ENCODE results near the gene ADARB2.

ADARB2 gene

DNA sequence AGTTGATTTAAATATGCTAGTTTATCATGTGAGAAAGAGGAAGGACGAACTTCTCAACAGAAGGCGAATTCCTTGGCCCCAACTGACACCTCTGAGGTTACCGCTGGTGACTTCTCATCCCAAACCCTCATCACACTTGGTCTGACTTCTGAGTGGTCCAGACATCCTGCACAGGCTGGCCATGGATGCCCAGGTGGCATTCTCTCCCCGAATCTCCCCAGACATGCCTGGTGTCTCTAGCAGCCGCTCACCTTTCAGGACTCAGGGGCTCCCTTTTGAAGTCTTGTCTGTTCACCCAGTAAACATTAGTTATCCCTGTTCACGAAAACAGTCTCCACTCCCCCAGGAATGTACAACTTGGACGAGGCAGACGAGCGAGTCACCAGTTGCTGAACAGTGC lies 157.7 kb downstream of the ADARB2 start:
- DNase-seq, result no peak

GRCh38 chr10:1579141-1579491 lies 158.2 kb downstream of the ADARB2 start:
- no peak for DNase-seq

- DNase-seq, result no peak
These were observed 158.8 kb downstream of the ADARB2 start for GRCh38 chr10:1578392-1579140.

DNA sequence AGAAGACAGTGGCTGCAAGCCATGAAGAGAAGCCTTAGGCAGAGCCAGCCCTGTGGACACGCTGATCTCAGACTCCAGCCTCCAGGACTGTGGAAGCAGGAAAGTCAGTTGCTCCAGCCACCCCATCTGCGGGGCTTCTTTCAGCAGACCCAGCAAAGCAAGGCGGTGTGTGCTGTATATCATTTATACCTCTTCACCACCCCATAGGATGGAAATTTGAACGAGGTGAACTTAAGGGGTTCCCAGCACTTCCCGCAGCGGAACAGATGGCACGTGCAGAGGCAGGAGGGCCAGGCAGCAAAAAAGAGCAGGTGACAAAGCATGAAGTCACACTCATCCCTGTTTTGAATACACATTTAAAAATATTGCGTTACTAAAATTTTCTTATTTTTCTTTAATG lies 159.4 kb downstream of the ADARB2 start:
- DNase-seq, result no peak

- DNase-seq, result no peak
These were observed 160.0 kb downstream of the ADARB2 start for GRCh38 chr10:1577373-1577770.

DNA sequence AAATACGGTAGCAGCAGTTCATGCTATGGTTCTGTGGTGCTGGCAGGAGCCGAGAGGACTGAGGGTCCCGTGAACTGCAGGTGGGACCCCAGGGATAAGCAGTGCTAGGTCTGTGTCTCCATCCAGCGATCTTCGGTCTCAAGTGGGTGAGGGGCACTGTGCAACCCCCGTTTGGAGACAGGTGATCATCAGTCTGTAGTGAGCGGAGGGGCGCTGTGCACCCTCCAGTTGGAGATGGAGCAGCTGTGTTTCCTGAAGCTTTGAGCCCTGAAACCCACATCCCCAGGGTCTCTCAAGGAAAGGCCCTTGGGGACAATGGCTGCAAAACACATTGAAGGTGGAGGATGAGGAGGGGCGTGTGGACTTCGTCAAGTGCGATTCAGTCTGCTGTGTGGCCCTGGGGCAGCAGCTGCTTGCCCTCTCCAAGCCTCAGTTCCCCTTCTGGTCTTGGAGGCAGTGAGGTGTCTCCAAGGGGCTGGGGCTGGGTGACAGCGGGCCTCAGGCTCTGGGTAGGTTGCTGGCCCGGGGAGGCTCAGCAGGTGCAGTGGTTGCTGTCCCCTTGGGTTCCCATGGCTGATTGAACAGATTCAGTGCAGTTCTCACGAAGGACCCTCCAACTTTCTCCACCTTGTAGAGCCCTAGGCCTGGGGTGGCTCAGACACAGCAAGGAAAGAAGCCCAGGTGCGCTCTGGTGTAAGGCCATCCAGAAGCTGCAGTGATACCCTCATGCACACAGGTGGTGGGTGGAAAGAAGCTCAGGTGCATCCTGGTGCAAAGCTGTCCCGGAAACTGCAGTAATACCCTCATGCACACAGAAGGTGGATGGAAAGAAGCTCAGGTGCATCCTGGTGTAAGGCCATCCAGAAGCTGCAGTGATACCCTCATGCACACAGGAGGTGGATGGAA lies 160.6 kb downstream of the ADARB2 start:
- no peak for DNase-seq

GRCh38 chr10:1575481-1576244 lies 161.7 kb downstream of the ADARB2 start:
- no peak for DNase-seq

- DNase-seq, result no peak
These were observed 162.6 kb downstream of the ADARB2 start for GRCh38 chr10:1574719-1575118.

GRCh38 chr10:1573981-1574380 lies 163.3 kb downstream of the ADARB2 start:
- no peak for DNase-seq

DNA sequence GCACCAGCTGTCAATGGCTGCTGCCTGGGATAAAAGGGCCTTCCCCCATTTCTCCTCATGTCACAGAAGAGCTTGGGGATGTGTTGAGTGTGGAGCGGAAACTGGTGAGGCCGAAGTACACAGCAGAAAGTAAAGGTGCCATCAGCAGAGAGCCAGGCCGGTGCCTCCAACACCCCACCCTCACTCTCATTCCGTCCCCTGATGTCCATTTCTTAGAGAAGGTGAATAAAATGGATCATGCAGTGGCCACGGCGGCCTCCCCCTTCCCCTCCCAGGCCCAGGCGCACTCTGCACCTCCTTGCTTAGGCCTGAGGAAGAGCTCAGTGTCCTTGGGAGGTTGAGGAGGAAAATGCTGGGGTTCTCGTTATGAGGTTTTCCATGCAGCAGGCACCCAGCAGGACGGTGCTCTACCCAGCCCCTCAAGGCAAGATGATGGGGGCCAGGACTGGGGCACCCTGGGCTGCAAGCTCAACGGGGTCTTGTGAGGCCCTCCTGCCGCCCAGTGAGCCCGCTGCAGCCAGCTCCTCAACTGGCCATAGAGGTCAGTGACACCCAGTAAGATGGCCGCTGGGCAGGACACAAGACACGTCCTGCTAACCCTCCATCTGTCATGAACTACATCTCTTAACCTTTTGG lies 163.9 kb downstream of the ADARB2 start:
- DNase-seq, result no peak

GRCh38 chr10:1572519-1573333 lies 164.6 kb downstream of the ADARB2 start:
- no peak for DNase-seq

GRCh38 chr10:1571587-1572237 lies 165.6 kb downstream of the ADARB2 start:
- DNase-seq, result no peak

DNA sequence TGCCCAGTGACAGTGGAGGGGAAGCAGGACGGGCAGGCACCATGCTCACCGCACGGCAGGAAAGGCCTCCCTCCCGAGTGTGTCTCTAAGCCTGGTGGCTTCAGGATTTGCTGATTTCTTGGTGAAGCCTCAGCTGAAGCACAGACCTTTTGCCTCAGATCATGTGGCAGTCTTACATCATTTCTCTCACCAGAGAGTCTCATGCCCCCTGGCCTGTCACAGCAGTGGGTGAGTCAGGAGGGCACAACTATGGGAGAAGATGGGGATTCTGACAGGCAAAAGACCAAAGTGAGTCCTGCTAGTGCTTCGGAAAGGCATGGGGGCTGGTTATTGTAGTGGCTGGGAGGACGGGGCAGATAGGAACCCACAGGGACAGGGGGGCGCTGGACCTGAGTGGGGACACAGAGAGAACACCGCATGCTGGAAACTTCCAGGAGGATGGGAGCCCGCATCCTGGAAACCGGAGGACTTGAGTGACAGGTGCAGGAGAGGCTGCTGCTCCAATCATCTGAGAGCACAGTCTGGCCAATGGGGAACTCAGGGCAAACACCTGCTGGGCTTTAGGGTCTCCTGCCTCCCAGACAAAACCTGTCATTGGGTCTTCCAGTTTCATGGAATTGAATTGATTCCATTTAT lies 166.8 kb downstream of the ADARB2 start:
- DNase-seq, result no peak

- no peak for DNase-seq
These were observed 168.1 kb downstream of the ADARB2 start for GRCh38 chr10:1569208-1569607.

DNA sequence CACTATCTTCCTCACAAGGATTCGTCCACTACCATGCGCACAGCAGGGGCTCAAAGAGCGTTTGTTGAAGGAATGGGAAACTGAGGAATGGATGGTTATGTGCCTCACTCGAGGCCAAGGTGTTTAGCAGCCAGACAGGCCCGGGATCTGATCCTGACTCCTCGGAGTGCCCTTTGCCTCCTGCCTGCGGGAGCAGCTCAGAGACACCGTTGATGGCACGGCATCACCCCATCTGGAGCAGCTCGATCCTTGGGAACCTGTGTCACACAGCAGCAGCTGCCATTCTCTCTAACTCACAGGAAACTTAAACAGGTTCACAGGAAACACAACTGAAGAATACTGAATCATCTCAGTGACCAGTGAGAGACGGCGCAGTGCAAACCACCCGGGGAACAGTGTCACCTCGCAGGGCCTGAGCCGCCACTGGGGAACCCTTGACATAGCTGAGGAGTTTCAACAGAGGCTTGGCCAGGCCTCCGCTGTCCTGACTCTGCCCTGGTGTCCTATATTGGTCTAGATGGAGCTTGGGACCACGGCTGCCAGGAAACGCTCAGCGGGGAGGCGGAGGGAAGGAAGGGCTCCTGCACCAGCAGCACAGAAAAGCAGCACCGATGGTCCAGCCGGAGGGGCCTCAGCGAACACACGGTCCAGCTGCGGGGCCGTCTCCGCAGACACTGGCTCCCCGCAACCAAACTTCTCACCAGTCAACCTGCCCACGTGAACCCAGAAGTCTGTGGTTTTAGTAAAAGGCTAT lies 169.4 kb downstream of the ADARB2 start:
- DNase-seq, result no peak

- no peak for DNase-seq
These were observed 170.2 kb downstream of the ADARB2 start for GRCh38 chr10:1567152-1567551.

DNA sequence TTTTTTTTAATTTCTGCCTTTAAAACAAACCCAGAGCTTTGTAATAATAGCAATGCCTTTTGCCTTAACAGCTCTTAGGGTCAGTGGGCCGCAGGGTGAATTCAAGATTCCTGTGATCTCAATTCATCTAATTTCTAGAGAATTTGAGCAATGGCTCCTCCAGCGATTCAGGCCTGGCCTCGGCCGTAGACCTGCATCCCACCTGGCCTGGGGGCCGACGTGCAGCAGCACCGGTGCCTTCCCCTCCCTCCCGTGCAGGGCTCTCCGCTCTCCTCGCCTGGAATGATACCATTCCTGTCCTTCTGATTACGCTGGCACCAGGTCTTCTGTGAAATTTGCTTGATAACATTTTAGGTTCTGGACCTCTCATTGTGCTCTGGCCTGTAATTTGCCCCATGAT lies 172.5 kb downstream of the ADARB2 start:
- DNase-seq, result no peak

DNA sequence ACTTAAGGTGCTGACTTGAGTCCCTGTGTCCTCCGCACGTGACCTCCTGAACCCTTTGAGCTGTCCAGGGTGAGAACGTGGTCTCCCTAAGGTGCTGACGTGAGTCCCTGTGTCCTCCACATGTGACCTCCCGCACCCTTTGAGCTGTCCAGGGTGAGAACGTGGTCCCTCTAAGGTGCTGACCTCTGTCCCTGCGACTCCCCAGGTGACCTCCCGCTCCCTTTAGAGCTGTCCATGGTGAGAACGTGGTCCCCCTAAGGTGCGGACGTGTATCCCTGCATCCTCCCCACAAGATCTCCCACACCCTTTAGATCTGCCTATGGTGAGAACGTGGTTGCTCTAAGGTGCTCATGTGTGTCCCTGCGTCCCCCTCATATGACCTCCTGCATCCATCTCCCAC lies 174.3 kb downstream of the ADARB2 start:
- DNase-seq, result no peak

GRCh38 chr10:1561731-1562337 lies 175.5 kb downstream of the ADARB2 start:
- DNase-seq, result no peak

All from GF-D8 (cell line).